HEK293T (cell line): ENCODE data around the gene CAPN5.

Experiments
- CTCF ChIA-PET: fragments of 350-600 bp; formaldehyde crosslinking; extraction: SDS; loops from one replicate; lab custom pipeline; 2021; ENCODE audit warnings: antibody characterized with exemption, inconsistent platforms; lab: Yijun Ruan, JAX
- POLR2A ChIA-PET: fragments of 350-600 bp; formaldehyde crosslinking; extraction: SDS; loops from one replicate; lab custom pipeline; 2020; ENCODE audit warnings: antibody characterized with exemption, inconsistent platforms; lab: Yijun Ruan, JAX
- DNase-seq: peaks from one replicate; pipeline ENCODE4 v3.0.0; 2012; ENCODE audit warnings: mixed read lengths; ENCODE audit errors: extremely low spot score
- ARNT ChIP-seq: fragments of 450-650 bp; IDR thresholded peaks from 2 replicates; pipeline ENCODE4 v1.6.1; 2017; ENCODE audit warnings: mild to moderate bottlenecking
- BHLHE40 ChIP-seq: fragments of 450-650 bp; IDR thresholded peaks from 2 replicates; pipeline ENCODE4 v1.6.1; 2016; ENCODE audit warnings: mild to moderate bottlenecking, moderate library complexity, borderline replicate concordance
- CTBP1 ChIP-seq: fragments of 450-650 bp; IDR thresholded peaks from 2 replicates; pipeline ENCODE4 v1.6.1; 2016; ENCODE audit warnings: borderline replicate concordance
- ELF4 ChIP-seq: fragments of 450-650 bp; IDR thresholded peaks from 2 replicates; pipeline ENCODE4 v1.6.1; 2017; ENCODE audit warnings: antibody characterized with exemption
- FOXA1 ChIP-seq: fragments of 450-650 bp; IDR thresholded peaks from 2 replicates; pipeline ENCODE4 v1.6.1; 2016; ENCODE audit warnings: mild to moderate bottlenecking
- FOXK2 ChIP-seq: fragments of 450-650 bp; IDR thresholded peaks from 2 replicates; pipeline ENCODE4 v1.6.1; 2016; ENCODE audit warnings: mild to moderate bottlenecking
- FOXM1 ChIP-seq: fragments of 450-650 bp; IDR thresholded peaks from 2 replicates; pipeline ENCODE4 v1.6.1; 2017; ENCODE audit warnings: mild to moderate bottlenecking, borderline replicate concordance
- HDGF ChIP-seq: fragments of 450-650 bp; IDR thresholded peaks from 2 replicates; pipeline ENCODE4 v1.6.1; 2017; ENCODE audit warnings: antibody characterized with exemption, borderline replicate concordance
- L3MBTL2 ChIP-seq: fragments of 450-650 bp; conservative IDR thresholded peaks from 2 replicates; pipeline ENCODE4 v1.6.1; 2016; ENCODE audit warnings: mild to moderate bottlenecking
- LEF1 ChIP-seq: fragments of 450-650 bp; IDR thresholded peaks from 2 replicates; pipeline ENCODE4 v1.6.1; 2017; ENCODE audit warnings: mild to moderate bottlenecking, borderline replicate concordance
- NFRKB ChIP-seq: fragments of 450-650 bp; IDR thresholded peaks from 2 replicates; pipeline ENCODE4 v1.6.1; 2016; ENCODE audit warnings: mild to moderate bottlenecking, moderate library complexity
- SP1 ChIP-seq: fragments of 450-650 bp; IDR thresholded peaks from 2 replicates; pipeline ENCODE4 v1.6.1; 2017
- SUZ12 ChIP-seq: fragments of 450-650 bp; IDR thresholded peaks from 2 replicates; pipeline ENCODE4 v1.6.1; 2016; ENCODE audit warnings: mild to moderate bottlenecking
- TARDBP ChIP-seq: fragments of 450-650 bp; IDR thresholded peaks from 2 replicates; pipeline ENCODE4 v1.6.1; 2016
- ZNF384 ChIP-seq: fragments of 450-650 bp; IDR thresholded peaks from 2 replicates; pipeline ENCODE4 v1.6.1; 2016
- TF ChIP-seq, protein P1 (sequence below): fragments of 450-650 bp; IDR thresholded peaks from 2 replicates; pipeline ENCODE4 v1.6.1; 2016

Gene CAPN5

DNA sequence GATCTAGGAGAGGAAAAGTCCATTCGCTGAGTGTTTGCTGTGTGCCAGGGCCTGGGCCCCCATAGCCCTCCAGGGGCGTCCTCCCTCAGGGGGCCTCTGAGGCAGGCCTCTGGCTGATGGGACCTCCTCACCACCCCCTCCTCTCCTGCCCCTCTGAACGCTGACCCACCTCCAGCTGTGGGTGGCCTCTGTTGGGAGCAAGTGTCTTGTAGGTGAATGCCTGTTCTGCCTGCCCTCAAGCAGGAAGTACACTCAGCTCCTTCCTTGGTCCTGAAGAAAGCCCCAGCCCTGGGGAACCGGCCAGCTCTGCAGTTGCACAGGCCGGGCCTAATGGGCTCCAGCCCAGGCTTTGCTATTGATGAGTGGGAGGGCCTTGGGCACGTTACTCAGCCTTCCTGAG, 64.8 kb downstream of the CAPN5 start:
- POLR2A ChIA-PET: no interaction called here
- TF ChIP-seq ELF4: no peak
- no peak for TF ChIP-seq SP1
- no peak for TF ChIP-seq BHLHE40
- TF ChIP-seq, protein P1, sequence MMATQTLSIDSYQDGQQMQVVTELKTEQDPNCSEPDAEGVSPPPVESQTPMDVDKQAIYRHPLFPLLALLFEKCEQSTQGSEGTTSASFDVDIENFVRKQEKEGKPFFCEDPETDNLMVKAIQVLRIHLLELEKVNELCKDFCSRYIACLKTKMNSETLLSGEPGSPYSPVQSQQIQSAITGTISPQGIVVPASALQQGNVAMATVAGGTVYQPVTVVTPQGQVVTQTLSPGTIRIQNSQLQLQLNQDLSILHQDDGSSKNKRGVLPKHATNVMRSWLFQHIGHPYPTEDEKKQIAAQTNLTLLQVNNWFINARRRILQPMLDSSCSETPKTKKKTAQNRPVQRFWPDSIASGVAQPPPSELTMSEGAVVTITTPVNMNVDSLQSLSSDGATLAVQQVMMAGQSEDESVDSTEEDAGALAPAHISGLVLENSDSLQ: no peak
- CTCF ChIA-PET: no interaction called here
- DNase-seq: no peak

DNA sequence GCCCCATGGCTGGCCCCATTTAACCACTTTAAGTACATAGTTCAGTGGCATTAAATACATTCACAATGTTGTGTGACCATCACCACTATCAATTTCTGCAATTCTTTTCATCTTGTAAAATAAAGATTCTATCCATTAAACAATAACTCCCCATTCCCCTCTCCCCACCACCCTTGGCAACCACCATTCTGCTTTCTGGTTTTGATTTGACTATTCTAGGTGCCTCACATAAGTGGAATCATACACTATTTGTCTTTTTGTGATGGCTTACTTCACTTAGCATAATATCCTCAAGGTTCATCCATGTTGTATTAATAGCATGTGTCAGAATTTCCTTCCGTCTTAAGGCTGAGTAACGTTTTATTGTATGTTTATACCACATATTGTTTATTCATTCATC, 68.3 kb downstream of the CAPN5 start:
- no peak for DNase-seq
- no peak for TF ChIP-seq ELF4
- no peak for TF ChIP-seq SP1
- CTCF ChIA-PET: interaction anchor here (1.1 kb wide), 1 partner anchor 8 kb away, joined by 3 read pairs; no protein-coding TSS in a partner anchor
- POLR2A ChIA-PET: no interaction called here

DNA sequence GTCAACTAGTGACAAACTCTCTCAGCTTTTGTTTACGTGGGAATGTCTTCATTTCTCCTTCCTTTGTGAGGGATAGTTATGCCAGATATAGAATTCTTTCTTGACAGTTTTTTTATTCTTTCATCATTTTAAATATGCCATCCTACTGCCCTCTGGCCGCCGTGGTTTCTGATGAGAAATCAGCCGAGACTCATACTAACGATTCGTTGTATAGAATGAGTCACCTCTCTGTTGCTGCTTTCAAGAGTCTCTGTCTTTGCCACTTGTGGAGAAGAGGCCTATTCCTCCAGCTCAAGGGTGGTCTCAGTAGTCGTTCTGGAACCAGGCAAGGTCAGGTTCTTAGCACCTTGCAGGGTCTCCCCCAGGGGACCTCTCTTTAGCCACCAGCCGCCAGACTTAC, 69.3 kb downstream of the CAPN5 start:
- no peak for DNase-seq
- ChIA-PET POLR2A (no interaction called here), CTCF (interaction anchor here (1.1 kb wide), 1 partner anchor 9 kb away, joined by 3 read pairs; no protein-coding TSS in a partner anchor)
- no peak for TF ChIP-seq CTBP1
- no peak for TF ChIP-seq ELF4
- no peak for TF ChIP-seq ZNF384
- no peak for TF ChIP-seq L3MBTL2
- TF ChIP-seq FOXA1: no peak
- TF ChIP-seq ARNT: no peak
- TF ChIP-seq FOXK2: no peak
- no peak for TF ChIP-seq FOXM1
- TF ChIP-seq LEF1: no peak
- no peak for TF ChIP-seq SUZ12
- TF ChIP-seq, protein P1: no peak
- no peak for TF ChIP-seq TARDBP
- TF ChIP-seq BHLHE40: no peak
- no peak for TF ChIP-seq NFRKB
- no peak for TF ChIP-seq HDGF
- no peak for TF ChIP-seq SP1

DNA sequence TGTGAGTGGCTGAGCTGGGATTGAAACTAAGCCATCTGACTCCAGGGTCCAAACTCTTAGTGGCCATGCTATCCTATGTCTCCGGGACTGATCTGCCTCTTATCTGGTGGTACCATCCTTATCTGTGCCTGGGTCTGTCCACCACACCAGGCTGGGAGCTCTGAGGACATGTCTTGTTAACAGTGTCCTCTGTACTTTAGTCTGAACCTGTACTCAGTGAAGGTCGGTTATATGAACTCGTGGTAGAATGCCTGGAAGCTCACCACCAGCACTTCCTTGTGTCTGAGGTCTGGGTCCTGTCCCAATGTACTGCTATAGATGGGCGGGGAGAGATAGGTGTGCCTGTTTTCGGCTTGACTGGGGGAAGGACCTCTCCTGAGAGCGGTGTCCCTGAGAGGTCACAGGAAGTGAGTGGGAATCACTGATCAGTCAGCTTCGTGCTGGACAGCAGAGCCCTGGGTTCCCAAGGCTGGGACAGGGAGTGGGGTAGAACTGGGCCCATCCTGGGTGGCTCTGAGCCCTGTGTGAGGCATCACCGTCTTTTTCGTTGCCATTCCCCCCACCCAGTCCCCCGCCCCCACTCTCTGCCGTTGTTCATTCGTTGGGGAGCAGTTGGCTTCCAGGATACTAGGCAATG, 70.1 kb downstream of the CAPN5 start:
- no peak for DNase-seq
- CTCF ChIA-PET: no interaction called here
- no peak for TF ChIP-seq NFRKB
- no peak for TF ChIP-seq ZNF384
- TF ChIP-seq CTBP1: no peak
- TF ChIP-seq, protein P1: no peak
- no peak for TF ChIP-seq LEF1
- TF ChIP-seq SP1: no peak
- no peak for TF ChIP-seq ARNT
- POLR2A ChIA-PET: no interaction called here

DNA sequence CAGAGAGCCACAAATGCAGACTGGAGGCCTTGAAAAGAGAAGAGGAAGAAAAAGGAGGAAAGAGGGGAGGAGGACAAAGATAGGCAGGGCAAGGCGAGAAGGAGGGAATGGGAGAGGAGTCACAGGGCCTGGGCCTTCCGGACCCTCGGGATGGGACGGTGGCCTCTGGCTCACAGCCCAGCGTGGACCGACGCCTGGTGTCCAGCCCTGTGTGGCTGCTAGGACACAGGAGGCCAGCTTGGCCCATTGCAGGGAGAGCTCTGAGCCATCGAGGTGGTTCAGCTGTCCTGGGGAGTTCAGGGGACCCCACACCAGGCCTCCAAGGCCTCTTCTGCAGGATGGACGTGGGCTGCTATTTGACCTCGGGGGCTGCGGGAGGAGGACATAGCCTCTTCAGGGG, 70.7 kb downstream of the CAPN5 start:
- CTCF ChIA-PET: no interaction called here
- no peak for DNase-seq
- TF ChIP-seq L3MBTL2 (no peak), FOXA1 (no peak), ELF4 (no peak), ARNT (no peak), TARDBP (no peak), ZNF384 (no peak), BHLHE40 (no peak), SUZ12 (no peak), NFRKB (no peak), HDGF (no peak)
- TF ChIP-seq, protein P1: no peak
- POLR2A ChIA-PET: no interaction called here

DNA sequence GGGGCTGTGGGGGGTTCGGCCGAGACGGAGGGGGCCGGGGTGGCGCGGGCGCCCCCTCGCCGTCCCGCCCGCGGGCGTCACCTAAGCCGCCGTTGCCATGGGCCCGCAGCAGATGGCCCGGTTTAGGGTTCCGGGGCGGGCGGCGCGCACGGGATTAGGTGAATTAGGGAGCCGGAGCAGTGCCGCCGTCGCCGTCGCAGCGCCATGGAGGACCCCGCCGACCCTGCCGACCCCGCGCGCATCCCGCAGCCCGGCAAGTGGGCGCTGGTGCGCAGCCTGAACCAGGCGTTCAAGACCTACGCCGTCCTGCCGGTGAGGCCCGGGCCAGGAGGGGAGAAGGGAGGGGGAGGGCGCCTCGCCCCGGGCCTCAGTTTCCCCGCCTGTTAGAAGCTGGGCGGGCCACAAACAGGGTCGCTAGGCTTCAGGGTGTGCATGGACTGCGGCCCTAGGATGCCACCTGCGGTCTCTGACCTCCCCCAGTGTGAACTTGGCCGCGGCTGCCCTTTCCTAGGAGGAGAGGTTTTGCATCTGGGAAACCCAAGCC, 71.4 kb downstream of the CAPN5 start:
- POLR2A ChIA-PET: no interaction called here
- CTCF ChIA-PET: no interaction called here

More for the DNA sequence above, 71.4 kb downstream of the CAPN5 start:
- TF ChIP-seq HDGF (no peak), FOXK2 (no peak), ZNF384 (no peak), SP1 (no peak), BHLHE40 (no peak), ELF4 (no peak), TARDBP (no peak), CTBP1 (no peak), LEF1 (no peak), NFRKB (no peak), FOXA1 (no peak)
- TF ChIP-seq, protein P1: no peak
- no peak for DNase-seq
